HCT116 (cell line): ENCODE data around the gene CRYBG3. TPM values are rescaled to one million over a fixed set of nuclear protein-coding genes. Genes with fewer than 3 reads are reported as not detected.

Source experiments
- ATAC-seq: fragments of 200-7000 bp; cut with Tn5 transposase; 2 replicates; pipeline ENCODE4 v1.9.1; 2020; ENCODE audit warnings: mild to moderate bottlenecking, moderate library complexity
- BruUV-seq: library from RNA; stranded (reverse); fragments of 400-500 nt; replicated peaks from 2 replicates; lab custom pipeline; 2021; lab: Mats Ljungman, UMichigan
- CTCF ChIA-PET: fragments of 300-600 bp; sonication (Branson Sonifier 250); formaldehyde crosslinking; loops from one replicate; lab custom pipeline; 2021; ENCODE audit warnings: antibody characterized with exemption; lab: Charles Lee
- POLR2A ChIA-PET: fragments of 300-600, 350-600 bp; sonication (Branson Sonifier 250); formaldehyde crosslinking; loops from one replicate; lab custom pipeline; 2021; ENCODE audit warnings: antibody characterized with exemption; lab: Charles Lee
- RAD21 ChIA-PET, 2 experiments: fragments of 300-600 bp; sonication (Branson Sonifier 250); formaldehyde crosslinking; loops; one replicate each; lab custom pipeline; 2023; ENCODE audit warnings: low total read pairs in 2 of 2; ENCODE audit not compliant: uncharacterized antibody in 2 of 2, unreplicated experiment in 2 of 2, low non-redundant PET in 1 of 2; lab: Charles Lee
- DNase-seq: peaks from one replicate; pipeline ENCODE4 v3.0.0-alpha.2; 2010; ENCODE audit warnings: low read depth, low spot score
- H2AFZ ChIP-seq: fragments of 200-600 bp; shearing (Covaris generic), sonication (generic); 2 replicates; pipeline ENCODE4 v1.6.1; 2017; ENCODE audit warnings: low read depth, mixed run types, mixed read lengths, antibody characterized with exemption, low read length; ENCODE audit not compliant: poor library complexity, severe bottlenecking
- H3K27ac ChIP-seq: 2 replicates; pipeline ENCODE4 v1.5.1; 2012; ENCODE audit warnings: low read depth, low read length
- H3K27me3 ChIP-seq: fragments of 200-600 bp; sonication (generic); 2 replicates; pipeline ENCODE4 v1.6.1; 2016; ENCODE audit warnings: mixed run types, low read length, mixed read lengths; ENCODE audit not compliant: insufficient read depth
- H3K36me3 ChIP-seq, 2 experiments: fragments of 200-500 bp in 1 of 2; fragments of 200-600 bp in 1 of 2; sonication (Bioruptor generic) in 1 of 2; sonication (generic) in 1 of 2; 2 replicates each; pipeline versions ENCODE4 v1.5.1 to v1.6.1; 2014 to 2016; ENCODE audit warnings: low read length in 2 of 2, inconsistent platforms in 1 of 2, mixed read lengths in 1 of 2, mixed run types in 1 of 2; ENCODE audit not compliant: insufficient read depth in 2 of 2, control insufficient read depth in 1 of 2
- H3K4me1 ChIP-seq, 2 experiments: fragments of 200-600 bp in 1 of 2; sonication (generic) in 1 of 2; 2 replicates each; pipeline versions ENCODE4 v1.5.1 to v1.6.1; 2012 to 2017; ENCODE audit warnings: low read length in 2 of 2, inconsistent platforms in 1 of 2, mild to moderate bottlenecking in 1 of 2, mixed read lengths in 1 of 2, mixed run types in 1 of 2, moderate library complexity in 1 of 2; ENCODE audit not compliant: insufficient read depth in 2 of 2, control insufficient read depth in 1 of 2
- H3K4me2 ChIP-seq: fragments of 200-600 bp; sonication (generic); 2 replicates; pipeline ENCODE4 v1.6.1; 2017; ENCODE audit warnings: mixed run types, low read length, mixed read lengths
- H3K4me3 ChIP-seq, 2 experiments: fragments of 200-600 bp in 1 of 2; sonication (generic) in 1 of 2; replicated peaks in 1 of 2; 2 replicates each; pipeline ENCODE4 v1.5.1; 2011 to 2016; ENCODE audit warnings: low read length in 2 of 2, control low read depth in 1 of 2, low read depth in 1 of 2, mild to moderate bottlenecking in 1 of 2, mixed read lengths in 1 of 2, mixed run types in 1 of 2
- H3K79me2 ChIP-seq: fragments of 200-600 bp; sonication (generic); 2 replicates; pipeline ENCODE4 v1.6.1; 2017; ENCODE audit warnings: mild to moderate bottlenecking, mixed run types, low read length, moderate library complexity, mixed read lengths; ENCODE audit not compliant: insufficient read depth
- H3K9ac ChIP-seq: fragments of 200-600 bp; sonication (generic); 2 replicates; pipeline ENCODE4 v1.6.1; 2016; ENCODE audit warnings: low read length, mixed read lengths
- H3K9me2 ChIP-seq: fragments of 200-600 bp; sonication (generic), shearing (Covaris generic); 2 replicates; pipeline ENCODE4 v1.6.1; 2017; ENCODE audit warnings: mixed run types, mild to moderate bottlenecking, moderate library complexity; ENCODE audit not compliant: insufficient read depth
- H3K9me3 ChIP-seq, 2 experiments: fragments of 200-500 bp in 1 of 2; fragments of 200-600 bp in 1 of 2; sonication (Bioruptor generic) in 1 of 2; sonication (generic) in 1 of 2; 2 replicates each; pipeline ENCODE4 v1.6.1; 2014 to 2017; ENCODE audit warnings: low read length in 2 of 2, mixed read lengths in 2 of 2, inconsistent platforms in 1 of 2, low read depth in 1 of 2, mild to moderate bottlenecking in 1 of 2, mixed run types in 1 of 2, moderate library complexity in 1 of 2; ENCODE audit not compliant: control insufficient read depth in 1 of 2, insufficient read depth in 1 of 2
- H4K20me1 ChIP-seq: fragments of 200-600 bp; sonication (generic), shearing (Covaris generic); 2 replicates; pipeline ENCODE4 v1.6.1; 2017; ENCODE audit warnings: mixed run types, mild to moderate bottlenecking, moderate library complexity; ENCODE audit not compliant: insufficient read depth
- ATF3 ChIP-seq: IDR thresholded peaks from 2 replicates; pipeline ENCODE4 v1.6.1; 2012
- CBX3 ChIP-seq: IDR thresholded peaks from 2 replicates; pipeline ENCODE4 v1.6.1; 2012; ENCODE audit warnings: low read depth
- CEBPB ChIP-seq: IDR thresholded peaks from 2 replicates; pipeline ENCODE4 v1.6.1; 2012; ENCODE audit warnings: low read depth
- CTCF ChIP-seq, 3 experiments: fragments of 200-600 bp in 1 of 3; sonication (generic) in 1 of 3; IDR thresholded peaks in 2 of 3; conservative IDR thresholded peaks in 1 of 3; 2 replicates each; pipeline ENCODE4 v1.5.1; 2012 to 2017; ENCODE audit warnings: low read depth in 2 of 3, low read length in 2 of 3, antibody characterized with exemption in 1 of 3, borderline replicate concordance in 1 of 3, control low read depth in 1 of 3, mild to moderate bottlenecking in 1 of 3, mixed read lengths in 1 of 3, mixed run types in 1 of 3, moderate library complexity in 1 of 3; ENCODE audit not compliant: insufficient read depth in 1 of 3
- ELF1 ChIP-seq: IDR thresholded peaks from 2 replicates; pipeline ENCODE4 v1.6.1; 2012; ENCODE audit warnings: low read depth, borderline replicate concordance
- EZH2 ChIP-seq: fragments of 200-600 bp; sonication (generic); IDR thresholded peaks from 2 replicates; pipeline ENCODE4 v1.6.1; 2017; ENCODE audit warnings: antibody characterized with exemption, mixed run types
- EZH2phosphoT487 ChIP-seq: fragments of 200-600 bp; IDR thresholded peaks from 2 replicates; pipeline ENCODE4 v1.6.1; 2018; ENCODE audit warnings: antibody characterized with exemption, borderline replicate concordance
- MAX ChIP-seq: IDR thresholded peaks from 2 replicates; pipeline ENCODE4 v1.6.1; 2012
- POLR2A ChIP-seq: IDR thresholded peaks from 2 replicates; pipeline ENCODE4 v1.7.0; 2011; ENCODE audit warnings: borderline replicate concordance; ENCODE audit not compliant: insufficient read depth, insufficient read length; ENCODE audit errors: extremely low read depth
- POLR2AphosphoS5 ChIP-seq: IDR thresholded peaks from 2 replicates; pipeline ENCODE4 v1.6.1; 2011; ENCODE audit warnings: mild to moderate bottlenecking, low read depth, low read length, moderate library complexity
- RAD21 ChIP-seq: IDR thresholded peaks from 2 replicates; pipeline ENCODE4 v1.6.1; 2012; ENCODE audit warnings: low read depth, mild to moderate bottlenecking
- REST ChIP-seq: IDR thresholded peaks from 2 replicates; pipeline ENCODE4 v1.6.1; 2012; ENCODE audit warnings: low read depth
- SIN3A ChIP-seq: IDR thresholded peaks from 2 replicates; pipeline ENCODE4 v1.6.1; 2012; ENCODE audit warnings: low read depth
- SRF ChIP-seq: IDR thresholded peaks from 2 replicates; pipeline ENCODE4 v1.6.1; 2012; ENCODE audit warnings: low read depth
- YY1 ChIP-seq: IDR thresholded peaks from 2 replicates; pipeline ENCODE4 v1.6.1; 2011; ENCODE audit warnings: low read length, low read depth, moderate library complexity, mild to moderate bottlenecking; ENCODE audit not compliant: insufficient replicate concordance; ENCODE audit errors: extremely low read depth
- ZBTB33 ChIP-seq: IDR thresholded peaks from 2 replicates; pipeline ENCODE4 v1.6.1; 2011; ENCODE audit warnings: mild to moderate bottlenecking, low read length, moderate library complexity; ENCODE audit not compliant: insufficient replicate concordance; ENCODE audit errors: extremely low read depth
- ZFX ChIP-seq: fragments of 450-650 bp; IDR thresholded peaks from 2 replicates; pipeline ENCODE4 v1.6.1; 2017
- intact Hi-C: fragments of 100-400 bp; cut with micrococcal nuclease; formaldehyde crosslinking; loops from 2 replicates; pipeline ENCODE4 v1.10.0; 2022
- total RNA-seq: library from RNA; stranded (reverse); gene quantifications from one replicate; pipeline ENCODE4 v1.2.1, GENCODE V29; 2021; ENCODE audit not compliant: unreplicated experiment

The CRYBG3 gene
- total RNA-seq, 1 experiment from 2014 or later = 7.5 TPM

GRCh38 chr3:97882975-97883598 lies 61.3 kb downstream of the CRYBG3 start:
- H3K27ac ChIP-seq = no peak overlapping the region
- CTCF ChIA-PET = no interaction called here
- H2AFZ ChIP-seq = no peak overlapping the region
- H3K9ac ChIP-seq = no peak overlapping the region
- no peaks in the 10 kb centered on the region for H4K20me1 ChIP-seq
- no peak overlapping the region for H3K4me3 ChIP-seq
- ATAC-seq = peak; percentile 22; the same call in 1 of the 2 replicates
- no peaks in the 10 kb centered on the region for H3K79me2 ChIP-seq
- RAD21 ChIA-PET = no interaction called here
- H3K4me1 ChIP-seq = peaks cover 4 to 11% of the 10 kb centered on the region in 2 experiments; a peak in 3 of 4 replicates
- intact Hi-C loops = no loop called here
- H3K4me2 ChIP-seq = 0 out of 2 replicates have a peak overlapping the region, but pooled peaks have one; percentile 3
- H3K9me3 ChIP-seq = no peaks in the 10 kb centered on the region
- no peaks in the 10 kb centered on the region for H3K27me3 ChIP-seq
- POLR2A ChIA-PET = no interaction called here
- BruUV-seq = no TSS peak
- H3K36me3 ChIP-seq = peaks cover 0 to 4% of the 10 kb centered on the region in 2 experiments; a peak in 2 of 4 replicates
- no peaks in the 10 kb centered on the region for H3K9me2 ChIP-seq
- no peak for DNase-seq
- TF ChIP-seq SIN3A = no peak
- TF ChIP-seq ZFX = no peak
- TF ChIP-seq POLR2AphosphoS5 = no peak
- no peak for TF ChIP-seq REST
- no peak for TF ChIP-seq ATF3
- TF ChIP-seq RAD21 = no peak
- TF ChIP-seq SRF = no peak
- no peak for TF ChIP-seq CEBPB
- no peak for TF ChIP-seq CTCF (IDR thresholded peaks at IDR 0.05 in 2 of 3, conservative IDR thresholded peaks at IDR 0.05 in 1 of 3; ENCODE audit: borderline replicate concordance in 1 of 3, insufficient read depth in 1 of 3, low read depth in 2 of 3, low read length in 2 of 3)
- no peak for TF ChIP-seq ZBTB33
- no peak for TF ChIP-seq CBX3
- TF ChIP-seq EZH2 = no peak
- no peak for TF ChIP-seq EZH2phosphoT487
- no peak for TF ChIP-seq YY1
- TF ChIP-seq POLR2A = no peak
- TF ChIP-seq ELF1 = no peak
- no peak for TF ChIP-seq MAX
